ENCODE results near the gene POLA1.

- no peak for TF ChIP-seq CTCF (tag by site-specific recombination; IDR thresholded peaks at IDR 0.05)
- TF ChIP-seq, protein P1, sequence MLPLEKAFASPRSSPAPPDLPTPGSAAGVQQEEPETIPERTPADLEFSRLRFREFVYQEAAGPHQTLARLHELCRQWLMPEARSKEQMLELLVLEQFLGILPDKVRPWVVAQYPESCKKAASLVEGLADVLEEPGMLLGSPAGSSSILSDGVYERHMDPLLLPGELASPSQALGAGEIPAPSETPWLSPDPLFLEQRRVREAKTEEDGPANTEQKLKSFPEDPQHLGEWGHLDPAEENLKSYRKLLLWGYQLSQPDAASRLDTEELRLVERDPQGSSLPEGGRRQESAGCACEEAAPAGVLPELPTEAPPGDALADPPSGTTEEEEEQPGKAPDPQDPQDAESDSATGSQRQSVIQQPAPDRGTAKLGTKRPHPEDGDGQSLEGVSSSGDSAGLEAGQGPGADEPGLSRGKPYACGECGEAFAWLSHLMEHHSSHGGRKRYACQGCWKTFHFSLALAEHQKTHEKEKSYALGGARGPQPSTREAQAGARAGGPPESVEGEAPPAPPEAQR (tag by site-specific recombination; IDR thresholded peaks at IDR 0.05) = no peak
- TF ChIP-seq ZNF10 (tag by site-specific recombination; IDR thresholded peaks at IDR 0.05) = no peak
- TF ChIP-seq, protein P2, sequence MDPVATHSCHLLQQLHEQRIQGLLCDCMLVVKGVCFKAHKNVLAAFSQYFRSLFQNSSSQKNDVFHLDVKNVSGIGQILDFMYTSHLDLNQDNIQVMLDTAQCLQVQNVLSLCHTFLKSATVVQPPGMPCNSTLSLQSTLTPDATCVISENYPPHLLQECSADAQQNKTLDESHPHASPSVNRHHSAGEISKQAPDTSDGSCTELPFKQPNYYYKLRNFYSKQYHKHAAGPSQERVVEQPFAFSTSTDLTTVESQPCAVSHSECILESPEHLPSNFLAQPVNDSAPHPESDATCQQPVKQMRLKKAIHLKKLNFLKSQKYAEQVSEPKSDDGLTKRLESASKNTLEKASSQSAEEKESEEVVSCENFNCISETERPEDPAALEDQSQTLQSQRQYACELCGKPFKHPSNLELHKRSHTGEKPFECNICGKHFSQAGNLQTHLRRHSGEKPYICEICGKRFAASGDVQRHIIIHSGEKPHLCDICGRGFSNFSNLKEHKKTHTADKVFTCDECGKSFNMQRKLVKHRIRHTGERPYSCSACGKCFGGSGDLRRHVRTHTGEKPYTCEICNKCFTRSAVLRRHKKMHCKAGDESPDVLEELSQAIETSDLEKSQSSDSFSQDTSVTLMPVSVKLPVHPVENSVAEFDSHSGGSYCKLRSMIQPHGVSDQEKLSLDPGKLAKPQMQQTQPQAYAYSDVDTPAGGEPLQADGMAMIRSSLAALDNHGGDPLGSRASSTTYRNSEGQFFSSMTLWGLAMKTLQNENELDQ (tag by site-specific recombination; IDR thresholded peaks at IDR 0.05; ENCODE audit: low read depth) = no peak
- TF ChIP-seq ZNF37A (tag by site-specific recombination; IDR thresholded peaks at IDR 0.05) = no peak
- TF ChIP-seq ZNF274 (IDR thresholded peaks at IDR 0.05; ENCODE audit: low read length) = no peak
- no peak for TF ChIP-seq ZNF274 (tag by site-specific recombination; IDR thresholded peaks at IDR 0.05; ENCODE audit: borderline replicate concordance)
- no peak for TF ChIP-seq KLF9 (tag by site-specific recombination; IDR thresholded peaks at IDR 0.05; ENCODE audit: low read depth)
- no peak for TF ChIP-seq ZNF639 (tag by site-specific recombination; IDR thresholded peaks at IDR 0.05)
- TF ChIP-seq, protein P3, sequence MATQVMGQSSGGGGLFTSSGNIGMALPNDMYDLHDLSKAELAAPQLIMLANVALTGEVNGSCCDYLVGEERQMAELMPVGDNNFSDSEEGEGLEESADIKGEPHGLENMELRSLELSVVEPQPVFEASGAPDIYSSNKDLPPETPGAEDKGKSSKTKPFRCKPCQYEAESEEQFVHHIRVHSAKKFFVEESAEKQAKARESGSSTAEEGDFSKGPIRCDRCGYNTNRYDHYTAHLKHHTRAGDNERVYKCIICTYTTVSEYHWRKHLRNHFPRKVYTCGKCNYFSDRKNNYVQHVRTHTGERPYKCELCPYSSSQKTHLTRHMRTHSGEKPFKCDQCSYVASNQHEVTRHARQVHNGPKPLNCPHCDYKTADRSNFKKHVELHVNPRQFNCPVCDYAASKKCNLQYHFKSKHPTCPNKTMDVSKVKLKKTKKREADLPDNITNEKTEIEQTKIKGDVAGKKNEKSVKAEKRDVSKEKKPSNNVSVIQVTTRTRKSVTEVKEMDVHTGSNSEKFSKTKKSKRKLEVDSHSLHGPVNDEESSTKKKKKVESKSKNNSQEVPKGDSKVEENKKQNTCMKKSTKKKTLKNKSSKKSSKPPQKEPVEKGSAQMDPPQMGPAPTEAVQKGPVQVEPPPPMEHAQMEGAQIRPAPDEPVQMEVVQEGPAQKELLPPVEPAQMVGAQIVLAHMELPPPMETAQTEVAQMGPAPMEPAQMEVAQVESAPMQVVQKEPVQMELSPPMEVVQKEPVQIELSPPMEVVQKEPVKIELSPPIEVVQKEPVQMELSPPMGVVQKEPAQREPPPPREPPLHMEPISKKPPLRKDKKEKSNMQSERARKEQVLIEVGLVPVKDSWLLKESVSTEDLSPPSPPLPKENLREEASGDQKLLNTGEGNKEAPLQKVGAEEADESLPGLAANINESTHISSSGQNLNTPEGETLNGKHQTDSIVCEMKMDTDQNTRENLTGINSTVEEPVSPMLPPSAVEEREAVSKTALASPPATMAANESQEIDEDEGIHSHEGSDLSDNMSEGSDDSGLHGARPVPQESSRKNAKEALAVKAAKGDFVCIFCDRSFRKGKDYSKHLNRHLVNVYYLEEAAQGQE (tag by site-specific recombination; IDR thresholded peaks at IDR 0.05) = no peak
- TF ChIP-seq GLIS2 (tag by site-specific recombination; IDR thresholded peaks at IDR 0.05) = no peak
These were observed 305.8 kb downstream of the POLA1 start for GRCh38 chrX:24999511-24999910.
